H9 (cell line): Measurements from ENCODE around the gene RBM33. TPM values are rescaled to one million over a fixed set of nuclear protein-coding genes. Genes with fewer than 3 reads are reported as not detected.
"Not testable (repeated sequence)": the region's sequence is repeated elsewhere in the genome, so short reads cannot be mapped to it uniquely, and the experiment has no call there.

Source experiments
- DNase-seq: peaks from one replicate; pipeline ENCODE4 v3.0.0-alpha.2; 2017
- H2AFZ ChIP-seq: one replicate; pipeline ENCODE4 v1.6.1; 2013; ENCODE audit warnings: mild to moderate bottlenecking, low read length, control low read depth, moderate library complexity
- H2AK5ac ChIP-seq: 2 replicates; pipeline ENCODE4 v1.6.1; 2013; ENCODE audit warnings: low read length, control low read depth, mixed read lengths; ENCODE audit not compliant: insufficient read length
- H2BK120ac ChIP-seq: one replicate; pipeline ENCODE4 v1.6.1; 2013; ENCODE audit warnings: low read depth, mild to moderate bottlenecking, low read length, control low read depth, inconsistent platforms; ENCODE audit not compliant: poor library complexity, severe bottlenecking
- H2BK12ac ChIP-seq: 2 replicates; pipeline ENCODE4 v1.6.1; 2013; ENCODE audit warnings: low read length, control low read depth, mixed read lengths, low read depth; ENCODE audit not compliant: insufficient read length
- H2BK15ac ChIP-seq: 2 replicates; pipeline ENCODE4 v1.6.1; 2013; ENCODE audit warnings: low read depth, low read length, control low read depth
- H2BK20ac ChIP-seq: one replicate; pipeline ENCODE4 v1.6.1; 2013; ENCODE audit warnings: low read depth, mild to moderate bottlenecking, low read length, control low read depth, inconsistent platforms; ENCODE audit not compliant: poor library complexity, severe bottlenecking
- H2BK5ac ChIP-seq: 2 replicates; pipeline ENCODE4 v1.6.1; 2013; ENCODE audit warnings: low read length, control low read depth, mixed read lengths; ENCODE audit not compliant: insufficient read length
- H3K14ac ChIP-seq: 2 replicates; pipeline ENCODE4 v1.6.1; 2013; ENCODE audit warnings: low read length, control low read depth; ENCODE audit not compliant: insufficient read depth
- H3K18ac ChIP-seq: 2 replicates; pipeline ENCODE4 v1.6.1; 2013; ENCODE audit warnings: low read depth, mild to moderate bottlenecking, mixed read lengths, low read length, control low read depth; ENCODE audit not compliant: insufficient read length
- H3K23ac ChIP-seq: 2 replicates; pipeline ENCODE4 v1.6.1; 2013; ENCODE audit warnings: low read length, control low read depth, mixed read lengths, low read depth; ENCODE audit not compliant: insufficient read length
- H3K23me2 ChIP-seq: 2 replicates; pipeline ENCODE4 v1.6.1; 2013; ENCODE audit warnings: low read depth, mild to moderate bottlenecking, mixed read lengths, low read length, control low read depth; ENCODE audit not compliant: insufficient read length, poor library complexity, severe bottlenecking
- H3K27ac ChIP-seq: 2 replicates; pipeline ENCODE4 v1.5.1; 2013; ENCODE audit warnings: low read length, control low read depth, mixed read lengths, low read depth; ENCODE audit not compliant: insufficient read length
- H3K27me3 ChIP-seq: 2 replicates; pipeline ENCODE4 v1.6.1; 2013; ENCODE audit warnings: low read length, control low read depth, inconsistent platforms; ENCODE audit not compliant: insufficient read depth
- H3K4ac ChIP-seq: 2 replicates; pipeline ENCODE4 v1.6.1; 2013; ENCODE audit warnings: low read depth, mild to moderate bottlenecking, control low read depth, inconsistent platforms, low read length, moderate library complexity
- H3K4me1 ChIP-seq: 2 replicates; pipeline ENCODE4 v1.6.1; 2013; ENCODE audit warnings: low read length, control low read depth, inconsistent platforms; ENCODE audit not compliant: insufficient read depth
- H3K4me2 ChIP-seq: 2 replicates; pipeline ENCODE4 v1.6.1; 2013; ENCODE audit warnings: low read length, control low read depth, mixed read lengths; ENCODE audit not compliant: insufficient read length, insufficient read depth
- H3K56ac ChIP-seq: 2 replicates; pipeline ENCODE4 v1.6.1; 2013; ENCODE audit warnings: low read depth, mild to moderate bottlenecking, mixed read lengths, low read length, control low read depth; ENCODE audit not compliant: insufficient read length
- H3K79me1 ChIP-seq: 2 replicates; pipeline ENCODE4 v1.6.1; 2013; ENCODE audit warnings: low read depth, mild to moderate bottlenecking, moderate library complexity, low read length, control low read depth, inconsistent platforms; ENCODE audit not compliant: insufficient read depth, poor library complexity, severe bottlenecking
- H3K79me2 ChIP-seq: 2 replicates; pipeline ENCODE4 v1.6.1; 2013; ENCODE audit warnings: low read length, control low read depth, inconsistent platforms; ENCODE audit not compliant: insufficient read depth
- H3K9ac ChIP-seq: 2 replicates; pipeline ENCODE4 v1.6.1; 2013; ENCODE audit warnings: low read length, control low read depth, mixed read lengths; ENCODE audit not compliant: insufficient read length; ENCODE audit errors: extremely low read depth
- H3K9me3 ChIP-seq: one replicate; pipeline ENCODE4 v1.6.1; 2013; ENCODE audit warnings: low read depth, low read length, inconsistent platforms; ENCODE audit not compliant: control insufficient read depth
- H3T11ph ChIP-seq: one replicate; pipeline ENCODE4 v1.6.1; 2013; ENCODE audit warnings: mild to moderate bottlenecking, low read length, control low read depth, inconsistent platforms
- H4K20me1 ChIP-seq: one replicate; pipeline ENCODE4 v1.6.1; 2013; ENCODE audit not compliant: control insufficient read depth, insufficient read length, insufficient read depth
- H4K5ac ChIP-seq: 2 replicates; pipeline ENCODE4 v1.6.1; 2013; ENCODE audit warnings: low read depth, mild to moderate bottlenecking, mixed read lengths, low read length, control low read depth; ENCODE audit not compliant: insufficient read length
- H4K8ac ChIP-seq: replicated peaks from 2 replicates; pipeline ENCODE4 v1.6.1; 2013; ENCODE audit warnings: low read length, control low read depth, mixed read lengths, low read depth; ENCODE audit not compliant: insufficient read length
- H4K91ac ChIP-seq: 2 replicates; pipeline ENCODE4 v1.6.1; 2013; ENCODE audit warnings: low read depth, mild to moderate bottlenecking, moderate library complexity, mixed read lengths, low read length, control low read depth; ENCODE audit not compliant: insufficient read length
- H3K27ac Mint-ChIP-seq, 3 experiments: 2 replicates in 2 of 3; 3 replicates in 1 of 3; pipeline ENCODE4 v1.8.0; 2020 to 2021; ENCODE audit warnings: mixed read lengths in 3 of 3, mild to moderate bottlenecking in 1 of 3, moderate library complexity in 1 of 3
- H3K27me3 Mint-ChIP-seq: 2 replicates; pipeline ENCODE4 v1.8.0; 2021; ENCODE audit warnings: low read depth, mild to moderate bottlenecking, moderate library complexity, mixed read lengths
- H3K36me3 Mint-ChIP-seq, 3 experiments: 2 replicates in 2 of 3; 3 replicates in 1 of 3; pipeline ENCODE4 v1.8.0; 2020 to 2021; ENCODE audit warnings: low read depth in 3 of 3, mixed read lengths in 3 of 3; ENCODE audit not compliant: insufficient read depth in 1 of 3
- H3K4me1 Mint-ChIP-seq, 2 experiments: 2 replicates each; pipeline ENCODE4 v1.8.0; 2020; ENCODE audit warnings: mixed read lengths in 2 of 2
- H3K4me3 Mint-ChIP-seq, 2 experiments: 2 replicates in 1 of 2; 3 replicates in 1 of 2; pipeline ENCODE4 v1.8.0; 2020 to 2021; ENCODE audit warnings: mild to moderate bottlenecking in 2 of 2, mixed read lengths in 2 of 2, moderate library complexity in 1 of 2
- H3K9me3 Mint-ChIP-seq, 2 experiments: 2 replicates in 1 of 2; 3 replicates in 1 of 2; pipeline ENCODE4 v1.8.0; 2020; ENCODE audit warnings: mild to moderate bottlenecking in 2 of 2, mixed read lengths in 2 of 2, moderate library complexity in 1 of 2
- WGBS: extraction: QIAGEN DNeasy Blood & Tissue Kit; methylation state at CpG from one replicate; pipeline ENCODE4 v1.1.7; 2013; ENCODE audit warnings: missing lambda C conversion rate, low lambda C conversion rate, mixed read lengths; ENCODE audit not compliant: insufficient read length; ENCODE audit errors: extremely low coverage; 5-methylcytosine and 5-hydroxymethylcytosine counted together
- total RNA-seq: library from RNA; stranded (reverse); gene quantifications from 2 replicates; pipeline ENCODE4 v1.2.1, GENCODE V29; 2021
- TF ChIP-seq, protein P1 (sequence below): fragments of 200-600 bp; sonication (generic); conservative IDR thresholded peaks from 3 replicates; pipeline ENCODE4 v1.8.0; 2021; ENCODE audit warnings: antibody characterized with exemption, mild to moderate bottlenecking

Gene RBM33
- total RNA-seq, 1 experiment from 2014 or later, result 71.3 TPM

GRCh38 chr7:155685791-155686160 lies 41.3 kb downstream of the RBM33 start:
- TF ChIP-seq, protein P1, sequence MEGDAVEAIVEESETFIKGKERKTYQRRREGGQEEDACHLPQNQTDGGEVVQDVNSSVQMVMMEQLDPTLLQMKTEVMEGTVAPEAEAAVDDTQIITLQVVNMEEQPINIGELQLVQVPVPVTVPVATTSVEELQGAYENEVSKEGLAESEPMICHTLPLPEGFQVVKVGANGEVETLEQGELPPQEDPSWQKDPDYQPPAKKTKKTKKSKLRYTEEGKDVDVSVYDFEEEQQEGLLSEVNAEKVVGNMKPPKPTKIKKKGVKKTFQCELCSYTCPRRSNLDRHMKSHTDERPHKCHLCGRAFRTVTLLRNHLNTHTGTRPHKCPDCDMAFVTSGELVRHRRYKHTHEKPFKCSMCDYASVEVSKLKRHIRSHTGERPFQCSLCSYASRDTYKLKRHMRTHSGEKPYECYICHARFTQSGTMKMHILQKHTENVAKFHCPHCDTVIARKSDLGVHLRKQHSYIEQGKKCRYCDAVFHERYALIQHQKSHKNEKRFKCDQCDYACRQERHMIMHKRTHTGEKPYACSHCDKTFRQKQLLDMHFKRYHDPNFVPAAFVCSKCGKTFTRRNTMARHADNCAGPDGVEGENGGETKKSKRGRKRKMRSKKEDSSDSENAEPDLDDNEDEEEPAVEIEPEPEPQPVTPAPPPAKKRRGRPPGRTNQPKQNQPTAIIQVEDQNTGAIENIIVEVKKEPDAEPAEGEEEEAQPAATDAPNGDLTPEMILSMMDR, result no peak
- no peak overlapping the region for H3K4me2 ChIP-seq
- no peaks in the 10 kb centered on the region for H3K23me2 ChIP-seq
- no peak overlapping the region for H2BK20ac ChIP-seq
- no peak overlapping the region for H2AFZ ChIP-seq
- H4K5ac ChIP-seq, result no peak overlapping the region
- H3K23ac ChIP-seq, result no peak overlapping the region
- H2BK12ac ChIP-seq, result no peak overlapping the region
- no peak overlapping the region for H4K91ac ChIP-seq
- no peak overlapping the region for H2BK120ac ChIP-seq
- no peak overlapping the region for H3K56ac ChIP-seq
- no peaks in the 10 kb centered on the region for H3K27me3 Mint-ChIP-seq
- no peak overlapping the region for H2BK5ac ChIP-seq
- no peak overlapping the region for H2BK15ac ChIP-seq
- no peaks in the 10 kb centered on the region for H4K20me1 ChIP-seq
- no peak for DNase-seq
- H3K4me1 ChIP-seq, result no peaks in the 10 kb centered on the region; the same call in 1 of the 2 replicates
- peaks cover 3% of the 10 kb centered on the region for H3K79me1 ChIP-seq
- no peaks in the 10 kb centered on the region for H3K9me3 ChIP-seq
- H3K14ac ChIP-seq, result no peak overlapping the region
- H3K9ac ChIP-seq, result no peak overlapping the region
- H3K27ac ChIP-seq, result no peak overlapping the region
- peaks cover 40% of the 10 kb centered on the region in 2 experiments for H3K4me1 Mint-ChIP-seq
- H3K18ac ChIP-seq, result no peak overlapping the region
- H3K4ac ChIP-seq, result no peak overlapping the region
- H3K36me3 Mint-ChIP-seq, result peaks cover 41 to 46% (median 45%) of the 10 kb centered on the region in 3 experiments
- WGBS, result no CpG with 5 or more reads among the region's 2 CpGs
- no peak overlapping the region for H3K4me3 Mint-ChIP-seq
- H3K79me2 ChIP-seq, result peaks cover 13% of the 10 kb centered on the region; the same call in 1 of the 2 replicates
- no peak overlapping the region for H3T11ph ChIP-seq
- H4K8ac ChIP-seq, result no peak overlapping the region
- H3K27ac Mint-ChIP-seq, result no peak overlapping the region
- H2AK5ac ChIP-seq, result no peak overlapping the region
- no peaks in the 10 kb centered on the region for H3K27me3 ChIP-seq
- H3K9me3 Mint-ChIP-seq, result peaks cover 6 to 13% of the 10 kb centered on the region in 2 experiments

DNA sequence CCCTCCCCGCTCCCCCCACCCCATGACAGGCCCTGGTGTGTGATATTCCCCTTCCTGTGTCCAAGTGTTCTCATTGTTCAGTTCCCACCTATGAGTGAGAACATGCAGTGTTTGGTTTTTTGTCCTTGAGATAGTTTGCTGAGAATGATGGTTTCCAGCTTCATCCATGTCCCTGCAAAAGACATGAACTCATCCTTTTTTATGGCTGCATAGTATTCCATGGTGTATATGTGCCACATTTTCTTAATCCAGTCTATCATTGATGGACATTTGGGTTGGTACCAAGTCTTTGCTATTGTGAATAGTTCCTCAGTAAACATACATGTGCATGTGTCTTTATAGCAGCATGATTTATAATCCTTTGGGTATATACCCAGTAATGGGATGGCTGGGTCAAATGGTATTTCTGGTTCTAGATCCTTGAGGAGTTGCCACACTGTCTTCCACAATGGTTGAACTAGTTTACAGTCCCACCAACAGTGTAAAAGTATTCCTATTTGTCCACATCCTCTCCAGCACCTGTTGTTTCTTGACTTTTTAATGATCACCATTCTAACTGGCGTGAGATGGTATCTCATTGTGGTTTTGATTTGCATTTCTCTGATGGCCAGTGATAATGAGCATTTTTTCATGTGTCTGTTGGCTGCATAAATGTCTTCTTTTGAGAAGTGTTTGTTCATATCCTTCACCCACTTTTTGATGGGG lies 42.3 kb downstream of the RBM33 start:
- not testable (repeated sequence) for DNase-seq, H2BK5ac ChIP-seq, H2BK20ac ChIP-seq, H3K4me1 ChIP-seq, H3K4me3 Mint-ChIP-seq, H3K79me1 ChIP-seq, H2BK120ac ChIP-seq, H3K9ac ChIP-seq, H3K27ac Mint-ChIP-seq, H3K4me2 ChIP-seq, H3K56ac ChIP-seq, H4K5ac ChIP-seq, H3K4ac ChIP-seq, H4K8ac ChIP-seq, H3K23me2 ChIP-seq, H3K18ac ChIP-seq, H3K9me3 ChIP-seq, H2AK5ac ChIP-seq, H3K27me3 Mint-ChIP-seq, H3K27me3 ChIP-seq, H2AFZ ChIP-seq, H4K20me1 ChIP-seq, H3K23ac ChIP-seq, H4K91ac ChIP-seq, H3K27ac ChIP-seq, H3K14ac ChIP-seq, H3T11ph ChIP-seq, H2BK15ac ChIP-seq, H2BK12ac ChIP-seq
- no CpG with 5 or more reads among the region's 2 CpGs for WGBS
- Mint-ChIP-seq H3K36me3 (peaks cover 37 to 42% (median 38%) of the 10 kb centered on the region in 3 experiments), H3K9me3 (peaks cover 6 to 13% of the 10 kb centered on the region in 2 experiments), H3K4me1 (peaks cover 32% of the 10 kb centered on the region in 2 experiments)
- peaks cover 13% of the 10 kb centered on the region; the same call in 1 of the 2 replicates for H3K79me2 ChIP-seq
